Subcutaneous adipose tissue (tissue), 4 donors: Measurements from ENCODE around the gene PSMD8. TPM values are rescaled to one million over a fixed set of nuclear protein-coding genes. Genes with fewer than 3 reads are reported as not detected.

ENCODE experiments used
- CTCF ChIP-seq: fragments of 450-650 bp; IDR thresholded peaks from one replicate; pipeline ENCODE4 v1.5.1; 2016; ENCODE audit warnings: low read depth, mild to moderate bottlenecking, control low read depth, antibody characterized with exemption, moderate library complexity
- total RNA-seq, 4 donors: library from RNA; depleted of rRNA; stranded (reverse); fragments of >200 nt; gene quantifications; one replicate each; pipeline ENCODE4 v1.1.0, GENCODE V29; 2016

PSMD8 gene
- total RNA-seq, 4 donors from 2014 or later = 242 to 452 (median 398) TPM

- TF ChIP-seq CTCF = no peak
Measured at GRCh38 chr19:38421856-38422255, 47.5 kb downstream of the PSMD8 start.

GRCh38 chr19:38422438-38422837, 48.1 kb downstream of the PSMD8 start:
- TF ChIP-seq CTCF = no peak

DNA sequence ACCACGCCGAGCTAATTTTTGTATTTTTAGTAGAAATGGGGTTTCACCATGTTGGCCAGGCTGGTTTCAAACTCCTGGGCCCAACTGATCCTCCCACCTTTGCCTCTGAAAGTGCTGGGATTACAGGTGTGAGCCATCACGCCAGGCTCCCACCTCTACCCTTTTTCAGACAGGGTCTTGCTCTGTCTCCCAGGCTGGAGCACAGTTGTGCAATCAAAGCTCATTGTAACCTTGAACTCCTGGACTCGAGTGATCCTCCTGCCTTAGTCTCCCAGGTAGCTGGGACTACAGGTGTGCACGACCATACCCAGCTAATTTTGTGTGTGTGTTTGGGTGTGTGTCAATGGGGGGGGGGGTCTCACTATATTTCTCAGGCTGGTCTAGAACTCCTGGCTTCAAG, 49.9 kb downstream of the PSMD8 start:
- TF ChIP-seq CTCF = no peak

- TF ChIP-seq CTCF = no peak
Measured at GRCh38 chr19:38425222-38425809, 50.9 kb downstream of the PSMD8 start.

DNA sequence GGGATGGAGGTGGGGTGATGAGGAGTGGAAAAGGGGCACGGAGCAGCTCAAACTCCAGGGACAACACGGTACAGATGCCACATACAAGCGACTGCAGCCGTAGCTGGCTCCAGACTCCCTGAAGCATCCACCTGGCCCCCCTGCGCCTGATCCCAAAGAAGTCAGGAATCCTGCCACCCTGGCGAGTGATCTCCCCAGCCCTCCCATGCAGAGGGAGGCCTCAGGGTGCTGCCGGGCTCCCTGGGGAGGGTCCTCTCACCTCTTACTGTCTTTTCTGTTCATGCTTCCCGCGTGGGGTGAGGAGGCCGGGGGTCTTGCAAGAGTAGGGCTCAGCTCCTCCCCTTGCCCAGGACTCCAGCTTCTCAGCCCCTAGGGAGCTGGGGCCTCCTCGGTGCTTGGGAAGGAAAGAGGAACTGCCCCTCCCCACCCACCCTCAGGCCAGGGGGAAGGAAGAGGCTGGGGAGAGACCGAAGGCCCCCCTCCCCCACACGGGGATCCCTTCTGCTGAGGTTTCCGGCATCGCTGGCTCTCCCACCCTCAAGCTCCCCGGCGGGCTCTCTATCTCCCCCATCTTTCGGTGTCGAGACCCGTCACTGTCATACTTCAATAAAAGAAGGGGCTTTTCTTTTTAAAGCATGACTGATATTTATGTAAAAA, 51.6 kb downstream of the PSMD8 start, which contains the start of gene RASGRP4:
RASGRP4 (minus strand) TSS at position 410 of the 657 bp plus-strand sequence; CDS start at position 282, 128 bp downstream.
- TF ChIP-seq CTCF = no peak

- no peak for TF ChIP-seq CTCF
Measured at GRCh38 chr19:38429055-38429810, 54.9 kb downstream of the PSMD8 start.

GRCh38 chr19:38429811-38430156, 55.4 kb downstream of the PSMD8 start:
- TF ChIP-seq CTCF = no peak
